DND-41 (cell line): ENCODE data around the gene TAF10.
A peak's percentile ranks its signal among the peaks of the same experiment; 100 is the strongest.

Experiments used
- ATAC-seq: fragments of 200-7000 bp; cut with Tn5 transposase; 3 replicates; pipeline ENCODE4 v1.9.1; 2021; ENCODE audit warnings: low read depth; ENCODE audit not compliant: insufficient read depth
- DNase-seq: peaks from one replicate; pipeline ENCODE4 v3.0.0-alpha.2; 2020
- H2AFZ ChIP-seq: 2 replicates; pipeline ENCODE4 v1.6.0; 2012; ENCODE audit warnings: low read depth, low read length
- H3K27ac ChIP-seq: 2 replicates; pipeline ENCODE4 v1.5.1; 2012; ENCODE audit warnings: low read length, inconsistent platforms
- H3K27me3 ChIP-seq: fragments of 200-600 bp; sonication (generic); 2 replicates; pipeline ENCODE4 v1.6.0; 2012; ENCODE audit warnings: low read length, mild to moderate bottlenecking, inconsistent platforms; ENCODE audit not compliant: insufficient read depth, poor library complexity
- H3K36me3 ChIP-seq: 2 replicates; pipeline ENCODE4 v1.5.1; 2012; ENCODE audit warnings: low read length, inconsistent platforms; ENCODE audit not compliant: insufficient read depth
- H3K4me1 ChIP-seq: 2 replicates; pipeline ENCODE4 v1.5.1; 2012; ENCODE audit warnings: mild to moderate bottlenecking, low read length; ENCODE audit not compliant: insufficient read depth
- H3K4me2 ChIP-seq: 2 replicates; pipeline ENCODE4 v1.6.0; 2012; ENCODE audit warnings: mild to moderate bottlenecking, moderate library complexity, low read length, inconsistent platforms; ENCODE audit not compliant: insufficient read depth
- H3K4me3 ChIP-seq, 2 experiments: fragments of 200-600 bp in 1 of 2; shearing (Covaris generic) in 1 of 2; 2 replicates each; pipeline ENCODE4 v1.5.1; 2012 to 2016; ENCODE audit warnings: inconsistent platforms in 2 of 2, low read length in 2 of 2, mild to moderate bottlenecking in 2 of 2, low read depth in 1 of 2, moderate library complexity in 1 of 2
- H3K79me2 ChIP-seq: 2 replicates; pipeline ENCODE4 v1.6.0; 2012; ENCODE audit warnings: low read length, inconsistent platforms; ENCODE audit not compliant: insufficient read depth
- H3K9ac ChIP-seq: 2 replicates; pipeline ENCODE4 v1.6.0; 2012; ENCODE audit warnings: low read depth, mild to moderate bottlenecking, inconsistent platforms, low read length, moderate library complexity
- H3K9me3 ChIP-seq: 2 replicates; pipeline ENCODE4 v1.5.1; 2012; ENCODE audit warnings: low read length, moderate library complexity, mild to moderate bottlenecking, inconsistent platforms; ENCODE audit not compliant: insufficient read depth, severe bottlenecking
- H4K20me1 ChIP-seq: 2 replicates; pipeline ENCODE4 v1.6.0; 2012; ENCODE audit warnings: low read length; ENCODE audit not compliant: insufficient read depth
- EZH2 ChIP-seq: IDR thresholded peaks from 3 replicates; pipeline ENCODE4 v1.6.1; 2012; ENCODE audit warnings: borderline replicate concordance, low read depth, mild to moderate bottlenecking, moderate library complexity, low read length, inconsistent platforms; ENCODE audit not compliant: severe bottlenecking
- TF ChIP-seq, protein P1 (sequence below): IDR thresholded peaks from 2 replicates; pipeline ENCODE4 v1.5.1; 2012; ENCODE audit warnings: borderline replicate concordance, low read length, moderate library complexity, mild to moderate bottlenecking; ENCODE audit not compliant: poor library complexity, severe bottlenecking; ENCODE audit errors: extremely low read depth

The TAF10 gene

DNA sequence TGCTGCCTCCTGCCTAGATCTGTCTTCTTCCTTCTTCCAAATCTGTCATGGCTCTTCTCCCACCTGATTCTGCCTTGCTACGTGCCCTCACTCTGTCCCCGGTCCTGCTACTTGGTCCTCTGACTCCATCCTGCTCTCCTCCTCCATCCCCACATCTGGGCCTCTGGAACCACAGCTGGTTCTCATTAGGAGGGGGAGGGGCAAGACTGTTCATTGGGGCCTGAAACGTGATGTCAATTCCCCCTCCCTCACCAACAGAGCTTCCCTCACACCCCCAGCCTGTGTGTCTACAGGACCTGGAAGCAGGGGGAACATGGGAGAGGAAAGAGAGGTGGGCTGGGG is 34.5 kb upstream of the TAF10 start:
- Histone ChIP-seq H3K79me2 (no peaks in the 10 kb centered on the region), H3K27ac (no peak overlapping the region), H3K36me3 (no peaks in the 10 kb centered on the region), H4K20me1 (no peaks in the 10 kb centered on the region), H3K9me3 (no peaks in the 10 kb centered on the region), H3K27me3 (peaks cover 5% of the 10 kb centered on the region), H3K4me3 (no peak overlapping the region), H3K4me1 (peaks cover 5% of the 10 kb centered on the region), H3K4me2 (no peak overlapping the region), H2AFZ (no peak overlapping the region), H3K9ac (no peak overlapping the region)
- ATAC-seq = 0 out of 3 replicates have a peak, but pooled peaks have one; percentile 18
- TF ChIP-seq, protein P1, sequence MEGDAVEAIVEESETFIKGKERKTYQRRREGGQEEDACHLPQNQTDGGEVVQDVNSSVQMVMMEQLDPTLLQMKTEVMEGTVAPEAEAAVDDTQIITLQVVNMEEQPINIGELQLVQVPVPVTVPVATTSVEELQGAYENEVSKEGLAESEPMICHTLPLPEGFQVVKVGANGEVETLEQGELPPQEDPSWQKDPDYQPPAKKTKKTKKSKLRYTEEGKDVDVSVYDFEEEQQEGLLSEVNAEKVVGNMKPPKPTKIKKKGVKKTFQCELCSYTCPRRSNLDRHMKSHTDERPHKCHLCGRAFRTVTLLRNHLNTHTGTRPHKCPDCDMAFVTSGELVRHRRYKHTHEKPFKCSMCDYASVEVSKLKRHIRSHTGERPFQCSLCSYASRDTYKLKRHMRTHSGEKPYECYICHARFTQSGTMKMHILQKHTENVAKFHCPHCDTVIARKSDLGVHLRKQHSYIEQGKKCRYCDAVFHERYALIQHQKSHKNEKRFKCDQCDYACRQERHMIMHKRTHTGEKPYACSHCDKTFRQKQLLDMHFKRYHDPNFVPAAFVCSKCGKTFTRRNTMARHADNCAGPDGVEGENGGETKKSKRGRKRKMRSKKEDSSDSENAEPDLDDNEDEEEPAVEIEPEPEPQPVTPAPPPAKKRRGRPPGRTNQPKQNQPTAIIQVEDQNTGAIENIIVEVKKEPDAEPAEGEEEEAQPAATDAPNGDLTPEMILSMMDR = no peak
- TF ChIP-seq EZH2 = no peak
- DNase-seq = peak; percentile 18

GRCh38 chr11:6646071-6646470 is 34.1 kb upstream of the TAF10 start:
- H3K27me3 ChIP-seq = peaks cover 2% of the 10 kb centered on the region
- no peak for ATAC-seq
- no peak overlapping the region for H2AFZ ChIP-seq
- H3K4me2 ChIP-seq = no peak overlapping the region
- H3K9me3 ChIP-seq = no peaks in the 10 kb centered on the region
- H4K20me1 ChIP-seq = no peaks in the 10 kb centered on the region
- H3K4me3 ChIP-seq = no peak overlapping the region
- TF ChIP-seq, protein P1 = no peak
- TF ChIP-seq EZH2 = no peak
- no peaks in the 10 kb centered on the region for H3K36me3 ChIP-seq
- H3K4me1 ChIP-seq = peaks cover 5% of the 10 kb centered on the region
- H3K9ac ChIP-seq = no peak overlapping the region
- DNase-seq = no peak
- no peaks in the 10 kb centered on the region for H3K79me2 ChIP-seq
- H3K27ac ChIP-seq = no peak overlapping the region

GRCh38 chr11:6642957-6643356 is 30.9 kb upstream of the TAF10 start:
- Histone ChIP-seq H3K4me3 (no peak overlapping the region), H3K4me2 (no peak overlapping the region), H3K9me3 (no peaks in the 10 kb centered on the region), H3K27me3 (no peaks in the 10 kb centered on the region), H3K27ac (no peak overlapping the region), H3K4me1 (peaks cover 5% of the 10 kb centered on the region), H3K9ac (no peak overlapping the region), H3K79me2 (no peaks in the 10 kb centered on the region), H2AFZ (no peak overlapping the region), H3K36me3 (no peaks in the 10 kb centered on the region), H4K20me1 (no peaks in the 10 kb centered on the region)
- TF ChIP-seq, protein P1 = no peak
- no peak for TF ChIP-seq EZH2
- no peak for DNase-seq
- no peak for ATAC-seq

GRCh38 chr11:6640985-6641701 is 29.1 kb upstream of the TAF10 start:
- Histone ChIP-seq H3K9me3 (no peaks in the 10 kb centered on the region), H3K27me3 (no peaks in the 10 kb centered on the region), H3K4me3 (no peak overlapping the region), H2AFZ (no peak overlapping the region), H3K9ac (no peak overlapping the region), H3K36me3 (no peaks in the 10 kb centered on the region), H4K20me1 (no peaks in the 10 kb centered on the region), H3K4me1 (no peaks in the 10 kb centered on the region), H3K4me2 (no peak overlapping the region), H3K79me2 (no peaks in the 10 kb centered on the region), H3K27ac (no peak overlapping the region)
- no peak for DNase-seq
- no peak for TF ChIP-seq EZH2
- TF ChIP-seq, protein P1 = no peak
- no peak for ATAC-seq
